Hair follicular keratinocyte (primary cell): ENCODE data around the gene WASF1. TPM values are rescaled to one million over a fixed set of nuclear protein-coding genes. Genes with fewer than 3 reads are reported as not detected.

Experiments used
- total RNA-seq: library from RNA; depleted of rRNA; stranded (reverse); fragments of >200 nt; gene quantifications from 2 replicates; pipeline ENCODE4 v1.2.3, GENCODE V29; 2015

The WASF1 gene
- 19.5 and 24.6 TPM in 2 replicates for total RNA-seq

DNA sequence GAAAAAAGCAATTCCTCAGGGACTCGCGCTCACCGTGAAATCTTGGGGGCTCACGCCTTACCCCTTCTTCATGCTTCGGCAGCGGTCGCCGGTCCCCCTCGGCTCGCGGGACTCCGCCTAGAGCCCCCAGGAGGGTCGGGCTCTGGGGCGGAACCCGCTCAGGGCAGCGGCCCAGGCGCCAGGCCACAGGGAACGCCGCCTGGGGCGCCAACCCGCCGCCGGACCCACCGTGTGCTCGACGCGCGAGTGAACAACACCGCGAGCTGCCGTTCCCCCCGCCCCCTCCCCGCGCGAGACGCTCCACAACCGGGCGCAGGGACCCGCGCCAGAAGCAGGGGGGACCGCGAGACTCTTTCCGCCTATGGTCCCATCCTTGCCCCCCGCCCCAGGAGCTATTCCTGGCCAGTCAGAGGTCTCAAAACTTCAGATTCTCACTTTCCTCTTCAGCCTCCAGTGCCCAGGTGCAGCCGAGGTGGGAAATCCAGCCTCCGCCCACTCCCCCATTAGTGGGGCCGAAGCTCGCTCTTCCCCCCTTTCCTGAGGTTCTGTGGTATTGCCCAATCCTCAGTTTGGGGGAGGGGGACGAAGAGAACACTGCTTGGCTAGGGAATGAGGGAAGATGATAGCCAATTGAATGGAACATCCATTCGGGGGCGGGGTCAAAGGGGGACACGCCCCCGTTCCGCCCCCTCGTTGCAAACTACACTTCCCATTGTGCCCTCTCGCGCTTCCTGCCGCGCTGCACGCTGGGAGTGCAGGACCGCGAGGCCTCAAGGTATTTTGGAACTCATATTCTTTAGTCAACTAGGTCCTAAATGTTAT, at the start of gene WASF1:
TSS of gene WASF1 (minus strand) at position 265 of the 822 bp plus-strand sequence. CDS start 52,069 bp downstream, outside the sequence.

DNA sequence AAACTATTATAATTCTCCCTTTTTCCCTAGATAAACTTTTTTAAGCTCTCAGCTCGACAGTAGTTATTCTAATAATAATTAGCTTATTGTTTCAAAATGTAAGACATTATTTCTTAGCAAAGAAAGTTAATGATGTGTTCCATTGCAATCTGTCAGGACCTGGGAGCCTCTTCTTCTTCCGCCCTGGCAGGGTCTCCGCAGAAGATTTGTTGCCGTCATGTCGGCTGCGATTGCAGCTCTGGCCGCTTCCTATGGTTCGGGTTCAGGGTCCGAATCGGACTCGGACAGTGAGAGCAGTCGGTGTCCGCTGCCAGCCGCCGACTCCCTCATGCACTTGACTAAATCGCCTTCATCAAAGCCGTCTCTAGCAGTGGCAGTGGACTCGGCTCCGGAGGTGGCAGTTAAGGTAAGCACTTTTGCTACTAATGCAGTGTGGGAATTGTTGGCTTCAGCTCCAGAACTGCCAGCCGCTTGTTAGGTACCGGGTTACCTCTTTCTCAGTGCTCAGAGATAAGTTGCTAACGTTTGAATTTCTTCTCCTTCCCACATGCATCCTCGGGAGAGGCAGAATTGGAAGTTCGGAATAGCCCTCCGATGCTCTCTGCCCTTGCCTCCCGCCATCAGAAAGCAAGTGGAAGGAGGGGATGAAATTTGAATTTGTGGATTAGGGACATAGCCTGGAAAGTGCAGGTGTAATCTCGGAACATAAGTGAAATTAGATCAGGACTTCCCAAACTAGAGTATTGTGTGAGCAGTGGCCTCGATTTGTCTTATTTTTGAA, 948 bp upstream of the WASF1 start, which contains the start of gene CDC40:
TSS of gene CDC40 (plus strand) at position 200 of the 781 bp plus-strand sequence. CDS start at position 218, 18 bp downstream.

Other genes with a start within 250 kb of the WASF1 start
- gene GPR6, start 201.4 kb downstream of the WASF1 start, total RNA-seq = not detected in 2 replicates
- gene CDC40, start 757 bp upstream of the WASF1 start, total RNA-seq = 13.5 and 14.4 TPM in 2 replicates
- not detected in 2 replicates for gene METTL24, start 178.7 kb upstream of the WASF1 start, total RNA-seq
- gene DDO, start 235.9 kb upstream of the WASF1 start, total RNA-seq = 0.04 and 0.23 TPM in 2 replicates